BE2C (cell line): ENCODE measurements around the gene HOXB7.

Experiments
- DNase-seq: peaks from one replicate; pipeline ENCODE4 v3.0.0-alpha.2; 2020
- H3K27me3 ChIP-seq: fragments of 250-450 bp; sonication (Bioruptor Pico); 2 replicates; pipeline ENCODE4 v1.5.1; 2020; ENCODE audit warnings: mild to moderate bottlenecking
- H3K36me3 ChIP-seq: fragments of 250-450 bp; sonication (Bioruptor Pico); 2 replicates; pipeline ENCODE4 v1.5.1; 2020; ENCODE audit warnings: mild to moderate bottlenecking
- H3K4me1 ChIP-seq: fragments of 250-450 bp; sonication (Bioruptor Pico); 2 replicates; pipeline ENCODE4 v1.5.1; 2020
- H3K4me3 ChIP-seq: 2 replicates; pipeline ENCODE4 v1.5.1; 2011; ENCODE audit warnings: low read depth, low read length
- H3K9me3 ChIP-seq: fragments of 250-450 bp; sonication (Bioruptor Pico); 2 replicates; pipeline ENCODE4 v1.5.1; 2020
- CTCF ChIP-seq: IDR thresholded peaks from 2 replicates; pipeline ENCODE4 v1.5.1; 2012; ENCODE audit warnings: mild to moderate bottlenecking, low read depth, low read length

Gene HOXB7

GRCh38 chr17:48605991-48606891 is 4.6 kb downstream of the HOXB7 start:
- TF ChIP-seq CTCF, result no peak
- Histone ChIP-seq H3K36me3 (no peaks in the 10 kb centered on the region), H3K4me3 (no peak overlapping the region), H3K27me3 (peaks cover 100% of the 10 kb centered on the region), H3K9me3 (no peaks in the 10 kb centered on the region), H3K4me1 (no peaks in the 10 kb centered on the region)
- no peak for DNase-seq

GRCh38 chr17:48605409-48605919 is 5.4 kb downstream of the HOXB7 start:
- no peak overlapping the region for H3K4me3 ChIP-seq
- no peak for TF ChIP-seq CTCF
- DNase-seq, result no peak
- no peaks in the 10 kb centered on the region for H3K9me3 ChIP-seq
- H3K4me1 ChIP-seq, result no peaks in the 10 kb centered on the region
- H3K36me3 ChIP-seq, result no peaks in the 10 kb centered on the region
- H3K27me3 ChIP-seq, result peaks cover 100% of the 10 kb centered on the region

- Histone ChIP-seq H3K4me3 (no peak within 1 kb of the TSS), H3K36me3 (no peaks in the 10 kb centered on the region), H3K4me1 (no peaks in the 10 kb centered on the region), H3K9me3 (no peaks in the 10 kb centered on the region), H3K27me3 (peaks cover 100% of the 10 kb centered on the region)
- DNase-seq, result no peak
- TF ChIP-seq CTCF, result no peak
Observed at GRCh38 chr17:48604770-48605329, 6.0 kb downstream of the HOXB7 start, which contains the start of gene HOXB6. TSS of gene HOXB6 (minus strand) at chr17:48604986. CDS start at chr17:48598150, 6,836 bp downstream.

- H3K27me3 ChIP-seq, result peaks cover 100% of the 10 kb centered on the region
- H3K4me1 ChIP-seq, result no peaks in the 10 kb centered on the region
- H3K36me3 ChIP-seq, result no peaks in the 10 kb centered on the region
- H3K9me3 ChIP-seq, result no peaks in the 10 kb centered on the region
- TF ChIP-seq CTCF, result no peak
- no peak for DNase-seq
- H3K4me3 ChIP-seq, result no peak overlapping the region
Observed at GRCh38 chr17:48603959-48604769, 6.7 kb downstream of the HOXB7 start.

GRCh38 chr17:48601539-48602425 is 9.0 kb downstream of the HOXB7 start:
- no peaks in the 10 kb centered on the region for H3K4me1 ChIP-seq
- H3K27me3 ChIP-seq, result peaks cover 100% of the 10 kb centered on the region
- TF ChIP-seq CTCF, result no peak
- no peak overlapping the region for H3K4me3 ChIP-seq
- no peaks in the 10 kb centered on the region for H3K36me3 ChIP-seq
- no peak for DNase-seq
- H3K9me3 ChIP-seq, result no peaks in the 10 kb centered on the region
